ENCODE measurements around the gene LCN2.

DNA sequence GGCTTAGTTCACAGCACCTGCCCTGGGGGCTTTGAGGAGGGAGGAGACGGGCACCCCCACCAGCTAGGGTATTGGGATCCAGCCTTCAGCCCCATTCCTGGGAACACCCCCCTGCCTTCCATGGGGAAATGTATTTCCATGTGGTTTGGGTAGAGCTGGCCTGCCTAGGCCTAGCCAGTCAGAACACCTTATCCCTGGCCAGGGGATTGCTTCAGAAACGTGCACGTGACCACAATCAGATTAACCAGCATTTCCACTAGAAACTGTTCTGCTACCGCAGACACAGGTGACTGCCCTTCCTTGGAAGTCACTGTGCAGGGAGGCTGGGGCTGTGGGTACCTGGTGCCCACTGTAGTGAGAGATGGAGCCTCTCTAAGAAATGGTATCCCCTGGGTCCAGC is 24.8 kb downstream of the LCN2 start:
- no peak for TF ChIP-seq FOXP2 (optimal IDR thresholded peaks at IDR 0.05; ENCODE audit: control extremely low read depth, extremely low read length, insufficient read depth)
- no peak for TF ChIP-seq POLR2AphosphoS5 (IDR thresholded peaks at IDR 0.05; ENCODE audit: borderline replicate concordance, low read depth, low read length)
- no peak for TF ChIP-seq EZH2 (IDR thresholded peaks at IDR 0.05)

All from SK-N-MC (cell line).